ENCODE measurements around the gene TAGAP.
"Not testable (repeated sequence)": the region's sequence is repeated elsewhere in the genome, so short reads cannot be mapped to it uniquely, and the experiment has no call there.

The TAGAP gene

DNA sequence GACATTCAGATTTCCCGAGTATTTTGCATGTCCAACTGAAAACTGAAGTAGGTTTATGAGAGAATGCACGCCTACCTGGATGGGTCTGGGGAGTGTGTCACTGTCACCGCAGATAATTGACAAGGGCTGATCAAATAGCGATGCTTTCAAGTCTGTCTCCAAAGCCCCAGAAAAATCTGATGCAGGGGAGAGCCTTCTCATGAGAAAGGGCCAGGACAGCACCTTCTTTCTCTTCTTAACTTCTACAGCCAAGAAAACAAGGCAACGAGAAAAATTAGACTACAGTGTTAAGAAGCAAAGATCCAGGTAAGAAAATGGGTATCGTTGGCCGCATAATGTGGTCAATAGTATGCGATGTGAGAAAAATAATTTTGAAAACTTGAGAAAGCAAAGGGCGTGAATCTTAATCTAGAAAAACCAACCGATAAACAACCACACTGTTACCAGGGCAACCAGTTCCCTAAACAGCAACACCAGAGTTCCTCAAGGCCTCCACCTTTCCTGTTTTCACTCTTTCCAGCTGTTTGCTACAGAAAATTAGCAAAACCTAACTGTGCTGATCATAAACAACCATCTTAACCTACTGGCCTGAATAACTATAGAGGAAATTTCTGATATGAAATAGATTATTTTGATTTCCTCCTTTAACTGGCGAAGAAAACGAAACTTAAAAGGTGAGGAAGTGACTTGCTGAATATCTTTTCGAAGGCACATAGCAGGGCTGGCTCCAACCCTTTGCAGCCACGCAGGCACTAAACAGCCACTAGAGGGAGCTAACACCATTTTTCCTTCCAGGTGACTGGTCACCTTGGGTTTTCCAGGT, 2.6 kb downstream of the TAGAP start:
- H3K27ac ChIP-seq = no peak overlapping the region
- DNase-seq (ENCODE audit: low spot score) = peak; percentile 87
- TF ChIP-seq, protein P1, sequence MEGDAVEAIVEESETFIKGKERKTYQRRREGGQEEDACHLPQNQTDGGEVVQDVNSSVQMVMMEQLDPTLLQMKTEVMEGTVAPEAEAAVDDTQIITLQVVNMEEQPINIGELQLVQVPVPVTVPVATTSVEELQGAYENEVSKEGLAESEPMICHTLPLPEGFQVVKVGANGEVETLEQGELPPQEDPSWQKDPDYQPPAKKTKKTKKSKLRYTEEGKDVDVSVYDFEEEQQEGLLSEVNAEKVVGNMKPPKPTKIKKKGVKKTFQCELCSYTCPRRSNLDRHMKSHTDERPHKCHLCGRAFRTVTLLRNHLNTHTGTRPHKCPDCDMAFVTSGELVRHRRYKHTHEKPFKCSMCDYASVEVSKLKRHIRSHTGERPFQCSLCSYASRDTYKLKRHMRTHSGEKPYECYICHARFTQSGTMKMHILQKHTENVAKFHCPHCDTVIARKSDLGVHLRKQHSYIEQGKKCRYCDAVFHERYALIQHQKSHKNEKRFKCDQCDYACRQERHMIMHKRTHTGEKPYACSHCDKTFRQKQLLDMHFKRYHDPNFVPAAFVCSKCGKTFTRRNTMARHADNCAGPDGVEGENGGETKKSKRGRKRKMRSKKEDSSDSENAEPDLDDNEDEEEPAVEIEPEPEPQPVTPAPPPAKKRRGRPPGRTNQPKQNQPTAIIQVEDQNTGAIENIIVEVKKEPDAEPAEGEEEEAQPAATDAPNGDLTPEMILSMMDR (conservative IDR thresholded peaks at IDR 0.05; ENCODE audit: low read depth) = peak; percentile 95
- POLR2A ChIA-PET (ENCODE audit: low non-redundant PET) = no interaction called here
- CTCF ChIA-PET = interaction anchor here (0.6 to 1.5 kb wide), 12 partner anchors 8 to 1499 kb away, joined by 3 to 5 read pairs (median 4); no protein-coding TSS in a partner anchor

DNA sequence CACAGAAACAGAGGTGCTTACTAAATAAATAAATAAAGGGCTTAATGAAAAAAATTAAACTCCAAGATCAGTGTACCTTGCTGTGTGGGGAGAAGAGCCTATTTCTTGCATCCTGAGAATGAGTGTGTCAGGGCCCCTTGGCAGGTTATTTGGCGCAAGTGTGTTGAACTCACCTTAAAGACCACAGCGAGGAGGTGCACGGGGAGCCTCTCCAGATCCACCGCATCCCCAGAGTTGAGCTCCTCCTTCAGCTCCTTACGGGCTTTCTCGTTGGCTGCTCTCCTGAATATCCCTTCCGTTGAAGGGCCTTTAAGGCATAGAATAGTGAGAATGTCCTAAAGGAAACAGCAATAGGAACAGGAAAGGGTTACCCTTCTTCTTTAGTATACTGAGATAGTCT, 3.6 kb downstream of the TAGAP start:
- DNase-seq (ENCODE audit: low spot score) = no peak
- H3K27ac ChIP-seq = no peak overlapping the region
- CTCF ChIA-PET = interaction anchor here (0.6 to 0.9 kb wide), 2 partner anchors 39 to 94 kb away, joined by 3 read pairs; no protein-coding TSS in a partner anchor
- TF ChIP-seq, protein P1 (conservative IDR thresholded peaks at IDR 0.05; ENCODE audit: low read depth) = no peak
- POLR2A ChIA-PET (ENCODE audit: low non-redundant PET) = no interaction called here

DNA sequence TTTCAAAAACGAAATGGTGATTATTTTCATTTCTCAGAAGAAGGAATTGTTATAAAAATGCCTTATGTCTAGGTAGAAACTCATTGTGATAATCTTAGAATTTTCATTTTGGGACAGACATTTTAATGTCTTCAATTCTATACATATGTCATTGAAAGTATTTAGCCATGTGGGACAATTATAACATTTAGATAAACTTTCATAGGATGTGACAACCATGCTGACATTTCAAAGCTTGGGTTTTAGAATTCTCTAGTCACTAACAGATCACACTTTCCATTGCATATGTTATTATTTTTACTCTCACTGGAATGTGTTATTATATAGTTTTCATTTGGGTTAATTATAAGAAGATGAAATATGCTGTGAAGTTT, 4.9 kb downstream of the TAGAP start:
- H3K27ac ChIP-seq = no peak overlapping the region
- DNase-seq (ENCODE audit: low spot score) = no peak
- TF ChIP-seq, protein P1 (conservative IDR thresholded peaks at IDR 0.05; ENCODE audit: low read depth) = no peak
- ChIA-PET POLR2A (ENCODE audit: low non-redundant PET) (no interaction called here), CTCF (interaction anchor here (0.7 to 1.4 kb wide), 3 partner anchors 31 to 64 kb away, joined by 3 to 5 read pairs (median 4); partner anchors contain the start of gene RSPH3)

DNA sequence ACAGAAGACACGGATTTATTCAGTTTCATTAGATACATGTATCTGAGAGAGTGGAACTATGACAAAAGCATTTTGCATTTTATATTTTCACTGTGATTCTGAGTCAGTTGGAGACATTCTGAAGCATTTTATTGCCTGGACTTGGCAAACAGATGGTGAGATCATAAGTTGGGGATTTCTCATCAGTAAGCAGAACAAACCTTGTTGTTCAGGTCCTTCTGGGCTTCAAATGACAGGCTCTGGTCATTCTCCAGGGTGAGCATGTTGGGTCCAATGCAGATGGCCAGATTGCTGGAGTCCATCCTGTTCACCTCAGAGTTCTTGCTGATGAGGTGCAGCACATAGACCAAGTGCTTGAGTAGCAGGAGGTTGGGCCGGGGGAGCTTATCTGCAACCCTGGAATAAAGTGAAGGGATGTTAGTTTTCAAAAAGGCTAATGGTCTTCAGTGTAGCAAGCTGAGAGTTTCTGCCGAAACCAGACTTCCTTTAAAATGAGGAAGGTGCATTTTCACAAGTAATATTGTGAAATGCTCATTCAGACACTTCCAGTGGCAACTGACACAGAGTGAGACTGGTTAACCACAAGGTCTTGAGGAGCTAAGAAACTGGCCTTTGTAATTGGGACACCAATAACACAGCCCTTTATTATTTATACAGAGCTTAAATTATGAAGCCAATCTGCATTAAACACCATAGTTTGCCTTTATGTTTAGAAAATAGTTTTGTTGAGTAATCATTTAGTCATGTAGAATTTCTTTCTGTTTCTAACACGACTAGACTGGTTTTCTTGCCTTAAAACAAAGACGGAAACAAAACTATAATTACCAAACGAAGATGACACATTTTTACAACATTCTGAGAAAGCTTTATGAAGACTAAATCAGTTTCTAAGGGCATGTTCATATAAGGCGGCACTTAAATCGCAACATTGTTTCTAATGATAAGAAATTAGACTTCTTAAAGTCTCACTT, 5.6 kb downstream of the TAGAP start:
- CTCF ChIA-PET = interaction anchor here (0.7 to 1.4 kb wide), 3 partner anchors 31 to 65 kb away, joined by 3 to 5 read pairs (median 4); partner anchors contain the start of gene RSPH3
- POLR2A ChIA-PET (ENCODE audit: low non-redundant PET) = no interaction called here
- TF ChIP-seq, protein P1 (conservative IDR thresholded peaks at IDR 0.05; ENCODE audit: low read depth) = no peak
- DNase-seq (ENCODE audit: low spot score) = peak; percentile 70
- peak overlapping the region; percentile 74 for H3K27ac ChIP-seq

DNA sequence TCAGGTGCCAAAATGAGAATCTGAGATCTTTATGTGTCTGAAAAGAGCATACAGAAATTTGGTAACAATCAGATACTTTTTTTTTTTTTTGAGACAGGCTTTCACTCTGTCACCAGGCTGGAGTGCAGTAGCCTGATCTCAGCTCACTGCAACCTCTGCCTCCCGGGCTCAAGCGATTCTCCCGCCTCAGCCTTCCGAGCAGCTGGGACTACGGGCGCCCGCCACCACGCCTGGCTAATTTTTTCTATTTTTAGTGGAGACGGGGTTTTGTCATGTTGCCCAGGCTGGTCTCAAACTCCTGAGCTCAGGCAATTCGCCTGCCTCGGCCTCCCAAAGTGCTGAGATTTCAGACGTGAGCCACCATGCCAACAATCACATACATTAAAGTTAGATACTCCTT, 6.5 kb downstream of the TAGAP start:
- DNase-seq (ENCODE audit: low spot score); CTCF ChIA-PET; POLR2A ChIA-PET (ENCODE audit: low non-redundant PET): not testable (repeated sequence)
- peak overlapping the region; percentile 36; the same call in 1 of the 2 replicates for H3K27ac ChIP-seq

- CTCF ChIA-PET = no interaction called here
- TF ChIP-seq, protein P1 (conservative IDR thresholded peaks at IDR 0.05; ENCODE audit: low read depth) = no peak
- POLR2A ChIA-PET (ENCODE audit: low non-redundant PET) = no interaction called here
- no peak overlapping the region for H3K27ac ChIP-seq
- peak; percentile 29 for DNase-seq (ENCODE audit: low spot score)
These were observed 7.0 kb downstream of the TAGAP start for GRCh38 chr6:159037756-159038290.
